Measurements from ENCODE around the gene ODR4. TPM values are rescaled to one million over a fixed set of nuclear protein-coding genes. Genes with fewer than 3 reads are reported as not detected.

Gene ODR4
- total and polyA plus RNA-seq, 2 donors (not counting 3 experiments of a cell fraction or from before 2014, with no cell fraction given), result 6.0 to 18.6 TPM

DNA sequence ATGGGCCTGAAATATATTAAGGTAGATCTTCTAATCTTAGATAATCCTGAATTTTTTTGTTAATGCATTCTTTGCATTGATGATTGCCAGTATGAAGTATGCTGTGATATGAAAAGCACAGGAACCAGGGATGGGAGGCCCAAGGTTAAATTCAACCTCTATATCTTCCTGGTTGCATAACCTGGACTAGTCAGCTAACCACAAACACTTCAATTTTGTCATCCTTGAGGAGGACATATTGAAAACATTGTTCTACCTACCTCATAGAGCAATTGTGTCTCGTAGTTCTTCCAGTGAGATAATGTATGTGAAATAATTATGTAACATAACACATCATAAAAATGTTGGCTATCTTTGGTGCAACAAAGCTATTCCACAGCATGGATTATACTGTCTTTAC, 59.7 kb downstream of the ODR4 start:
- H3K9me1 ChIP-seq (replicated peaks; ENCODE audit: control insufficient read depth, extremely low read depth, insufficient read depth, low read length), result no peaks in the 10 kb centered on the region
- TF ChIP-seq, protein P1, sequence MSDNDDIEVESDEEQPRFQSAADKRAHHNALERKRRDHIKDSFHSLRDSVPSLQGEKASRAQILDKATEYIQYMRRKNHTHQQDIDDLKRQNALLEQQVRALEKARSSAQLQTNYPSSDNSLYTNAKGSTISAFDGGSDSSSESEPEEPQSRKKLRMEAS (IDR thresholded peaks at IDR 0.05; ENCODE audit: insufficient read depth, insufficient read length), result no peak
- TF ChIP-seq EZH2 (IDR thresholded peaks at IDR 0.05; ENCODE audit: borderline replicate concordance, low read depth, low read length, severe bottlenecking) (no peak), CTCF (IDR thresholded peaks at IDR 0.05; ENCODE audit: extremely low read depth in 1 of 2, insufficient read depth in 1 of 2, low read depth in 1 of 2, low read length in 2 of 2) (no peak), FOS (IDR thresholded peaks at IDR 0.05; ENCODE audit: borderline replicate concordance, insufficient read depth, low read length) (no peak), POLR2A (IDR thresholded peaks at IDR 0.05; ENCODE audit: low read depth, low read length) (no peak), JUN (IDR thresholded peaks at IDR 0.05; ENCODE audit: borderline replicate concordance, insufficient read depth, insufficient read length, low read depth) (no peak), GATA2 (IDR thresholded peaks at IDR 0.05; ENCODE audit: insufficient read depth, insufficient read length, low read depth, low read length) (no peak), MYC (IDR thresholded peaks at IDR 0.05; ENCODE audit: low read depth, low read length) (no peak), POLR2AphosphoS5 (IDR thresholded peaks at IDR 0.05; ENCODE audit: insufficient read depth, low read depth, low read length) (no peak)
- no peaks in the 10 kb centered on the region for H3K36me3 ChIP-seq (ENCODE audit: control insufficient read depth in 2 of 2, extremely low read depth in 1 of 2, insufficient read depth in 2 of 2, low read length in 2 of 2)
- no peaks in the 10 kb centered on the region for H3K9me3 ChIP-seq (replicated peaks; ENCODE audit: control insufficient read depth, insufficient read depth, low read length)
- no peaks in the 10 kb centered on the region for H4K20me1 ChIP-seq (replicated peaks; ENCODE audit: control insufficient read depth, extremely low read depth, insufficient read depth, low read length)
- no peaks in the 10 kb centered on the region for H3K27me3 ChIP-seq (ENCODE audit: control insufficient read depth in 2 of 2, insufficient read depth in 2 of 2, low read length in 2 of 2)
- intact Hi-C loops (cut with micrococcal nuclease), result no loop called here
- FAIRE-seq, result no peak
- no peak overlapping the region for H3K27ac ChIP-seq (ENCODE audit: insufficient read depth, low read depth, low read length)
- dilution Hi-C loops (cut with MboI; ENCODE audit: extremely low pct_ligation_motif_present, low sequenced_read_pairs), result no loop called here
- no peak overlapping the region for H3K4me2 ChIP-seq (ENCODE audit: insufficient read depth, low read length)
- no peak overlapping the region for H3K9ac ChIP-seq (replicated peaks; ENCODE audit: extremely low read depth, insufficient read depth, low read length)
- ChIA-PET POLR2A (no interaction called here), CTCF (no interaction called here)
- no peak for DNase-seq (ENCODE audit: low read depth, low spot score)
- H3K79me2 ChIP-seq (ENCODE audit: control insufficient read depth, insufficient read depth, low read length), result no peaks in the 10 kb centered on the region
- H3K4me3 ChIP-seq (replicated peaks in 1 of 3; ENCODE audit: insufficient read depth in 1 of 3, low read depth in 1 of 3, low read length in 3 of 3), result no peak overlapping the region
- no peak overlapping the region for H2AFZ ChIP-seq (ENCODE audit: low read depth, low read length)
- H3K4me1 ChIP-seq (ENCODE audit: control insufficient read depth, extremely low read depth, insufficient read depth, low read length), result peaks cover 5% of the 10 kb centered on the region
- BruUV-seq (replicated peaks), result no TSS peak

Data from endothelial cell of umbilical vein (primary cell).